AG10803 (cell line): Measurements from ENCODE around the gene ROR1.

Experiments
- DNase-seq: peaks from one replicate; pipeline ENCODE4 v3.0.0; 2010; ENCODE audit warnings: low read depth
- H3K4me3 ChIP-seq: 2 replicates; pipeline ENCODE4 v1.5.1; 2011; ENCODE audit warnings: mild to moderate bottlenecking, low read length, control low read depth
- CTCF ChIP-seq: conservative IDR thresholded peaks from 2 replicates; pipeline ENCODE4 v1.5.1; 2011; ENCODE audit warnings: mild to moderate bottlenecking, low read length, control low read depth, inconsistent platforms

Gene ROR1

GRCh38 chr1:64082459-64082858 lies 308.6 kb downstream of the ROR1 start:
- DNase-seq: peak; percentile 58

GRCh38 chr1:64084451-64084850 lies 310.6 kb downstream of the ROR1 start:
- no peak overlapping the region for H3K4me3 ChIP-seq
- no peak for DNase-seq
- TF ChIP-seq CTCF: no peak

More at GRCh38 chr1:64082459-64082858, 308.6 kb downstream of the ROR1 start:
- TF ChIP-seq CTCF: no peak
- H3K4me3 ChIP-seq: no peak overlapping the region

GRCh38 chr1:64087768-64088167 lies 314.0 kb downstream of the ROR1 start:
- peak; percentile 44 for DNase-seq
- no peak overlapping the region for H3K4me3 ChIP-seq
- no peak for TF ChIP-seq CTCF

- H3K4me3 ChIP-seq: no peak overlapping the region
- no peak for DNase-seq
- TF ChIP-seq CTCF: no peak
Observed at GRCh38 chr1:64090436-64090835, 316.6 kb downstream of the ROR1 start.

GRCh38 chr1:64092851-64093371 lies 319.1 kb downstream of the ROR1 start:
- no peak for DNase-seq
- no peak for TF ChIP-seq CTCF
- no peak overlapping the region for H3K4me3 ChIP-seq

GRCh38 chr1:64093941-64094340 lies 320.1 kb downstream of the ROR1 start:
- peak; percentile 30 for DNase-seq
- H3K4me3 ChIP-seq: no peak overlapping the region
- no peak for TF ChIP-seq CTCF

- no peak for TF ChIP-seq CTCF
- DNase-seq: no peak
- H3K4me3 ChIP-seq: no peak overlapping the region
Observed at GRCh38 chr1:64095832-64096231, 322.0 kb downstream of the ROR1 start.
